K562 (cell line): ENCODE measurements around the gene EIF1. TPM values are rescaled to one million over a fixed set of nuclear protein-coding genes. Genes with fewer than 3 reads are reported as not detected.

Experiments used
- ARID1B ChIP-seq: fragments of 450-650 bp; IDR thresholded peaks from 2 replicates; pipeline ENCODE4 v1.6.1; 2016; ENCODE audit warnings: antibody characterized with exemption, mild to moderate bottlenecking, inconsistent platforms
- ARID3A ChIP-seq: IDR thresholded peaks from 2 replicates; pipeline ENCODE4 v1.6.1; 2012; ENCODE audit warnings: low read depth, low read length, improper control_type of control experiment, borderline replicate concordance
- CXXC5 ChIP-seq: fragments of 250-450 bp; sonication (Bioruptor Pico); IDR thresholded peaks from 2 replicates; pipeline ENCODE4 v1.8.0; 2022; ENCODE audit warnings: inconsistent platforms, mild to moderate bottlenecking, moderate library complexity
- ELF2 ChIP-seq: fragments of 250-450 bp; sonication (Bioruptor Pico); IDR thresholded peaks from 2 replicates; pipeline ENCODE4 v1.5.0; 2021; ENCODE audit warnings: mild to moderate bottlenecking
- HEY1 ChIP-seq: fragments of 250-450 bp; sonication (Bioruptor Pico); IDR thresholded peaks from 2 replicates; pipeline ENCODE4 v1.5.0; 2020; ENCODE audit warnings: mild to moderate bottlenecking, moderate library complexity, borderline replicate concordance
- IFI16 ChIP-seq: fragments of 250-450 bp; sonication (Bioruptor Pico); IDR thresholded peaks from 2 replicates; pipeline ENCODE4 v2.1.2; 2022; ENCODE audit warnings: mild to moderate bottlenecking, inconsistent platforms
- ILK ChIP-seq: fragments of 450-650 bp; IDR thresholded peaks from 2 replicates; pipeline ENCODE4 v1.6.1; 2016; ENCODE audit warnings: missing genetic modification characterization, low read depth, mild to moderate bottlenecking, missing compliant biosample characterization, moderate library complexity, borderline replicate concordance
- KLF13 ChIP-seq: fragments of 450-650 bp; IDR thresholded peaks from 2 replicates; pipeline ENCODE4 v1.6.1; 2016; ENCODE audit warnings: missing genetic modification characterization, low read depth, mild to moderate bottlenecking, missing compliant biosample characterization, moderate library complexity, borderline replicate concordance
- MBD1 ChIP-seq: fragments of 250-450 bp; sonication (Bioruptor Pico); IDR thresholded peaks from 2 replicates; pipeline ENCODE4 v1.8.0; 2022; ENCODE audit warnings: inconsistent platforms
- PHF8 ChIP-seq: fragments of 200-600 bp; sonication (generic); IDR thresholded peaks from 2 replicates; pipeline ENCODE4 v1.6.1; 2012; ENCODE audit warnings: mixed run types, mild to moderate bottlenecking, inconsistent platforms, low read length, moderate library complexity, borderline replicate concordance
- POLR2AphosphoS5 ChIP-seq: IDR thresholded peaks from 2 replicates; pipeline ENCODE4 v1.6.1; 2011; ENCODE audit warnings: mild to moderate bottlenecking, low read depth, low read length, moderate library complexity; ENCODE audit not compliant: control insufficient read depth, insufficient read depth
- RBM39 ChIP-seq: fragments of 200-400 bp; formaldehyde crosslinking; optimal IDR thresholded peaks from 2 replicates; pipeline ENCODE3; 2018; ENCODE audit warnings: low read depth, low read length
- RHOXF2B ChIP-seq: fragments of 250-450 bp; sonication (Bioruptor Pico); conservative IDR thresholded peaks from 2 replicates; pipeline ENCODE4 v1.5.1; 2021
- ZBTB12 ChIP-seq: fragments of 250-450 bp; sonication (Bioruptor Pico); IDR thresholded peaks from 2 replicates; pipeline ENCODE4 v1.4.0; 2020
- ZHX1 ChIP-seq: fragments of 150-350 bp; conservative IDR thresholded peaks from 2 replicates; pipeline ENCODE4 v1.6.1; 2014; ENCODE audit warnings: low read length
- ZNF277 ChIP-seq: fragments of 250-450 bp; sonication (Bioruptor Pico); IDR thresholded peaks from 2 replicates; pipeline ENCODE4 v1.8.0; 2022; ENCODE audit warnings: inconsistent platforms, mild to moderate bottlenecking, moderate library complexity, borderline replicate concordance
- ZNF507 ChIP-seq: conservative IDR thresholded peaks from 2 replicates; pipeline ENCODE4 v1.6.1; 2017; ENCODE audit warnings: missing genetic modification characterization, missing compliant biosample characterization
- ZNF77 ChIP-seq: fragments of 250-450 bp; sonication (Bioruptor Pico); IDR thresholded peaks from 2 replicates; pipeline ENCODE4 v1.5.0; 2020
- polyA plus RNA-seq, 8 experiments: library from polyadenylated mRNA; depleted of rRNA in 4 of 8; stranded (reverse) in 5 of 8; unstranded in 3 of 8; fragments of >200 nt; fragmentation: Nextera tagmentation in 2 of 8; fragmentation: Illumina TruSeq in 1 of 8; extraction: Ambion mirVana in 2 of 8; extraction: Trizol in 1 of 8; gene quantifications; 2 replicates each; pipeline versions ENCODE4 v1.2.1 to v1.2.3, GENCODE V29; 2011 to 2014; ENCODE audit warnings: inconsistent platforms in 1 of 8, missing spikeins in 1 of 8
- total RNA-seq, 7 experiments: library from RNA; depleted of rRNA in 6 of 7; stranded (reverse); fragments of >200 nt in 6 of 7; fragmentation: Illumina TruSeq in 2 of 7; extraction: Trizol in 2 of 7; gene quantifications; 2 replicates each; pipeline versions ENCODE4 v1.2.1 to v1.2.3, GENCODE V29; 2011 to 2021; ENCODE audit warnings: low replicate concordance in 1 of 7

EIF1 gene
- total and polyA plus RNA-seq, 9 of the 15 experiments (the other 6 are each of a cell fraction or from before 2014, with no cell fraction given): 67.0 to 1,204 (median 320) TPM

GRCh38 chr17:41689497-41690299 is 1.0 kb downstream of the EIF1 start (continued):
- TF ChIP-seq MBD1 (CRISPR knock-in tag) (no peak), KLF13 (tag) (peak; percentile 58; the same call in 1 of the 2 replicates), ZNF77 (CRISPR knock-in tag) (no peak), IFI16 (no peak), HEY1 (no peak), ILK (tag) (no peak), CXXC5 (no peak), PHF8 (no peak), ARID3A (no peak), ZNF277 (CRISPR knock-in tag) (no peak), RHOXF2B (no peak), ZHX1 (no peak), ELF2 (CRISPR knock-in tag) (0 out of 2 replicates have a peak, but pooled peaks have one; percentile 10), ZBTB12 (no peak), POLR2AphosphoS5 (peak; percentile 14), RBM39 (peak; percentile 46), ARID1B (no peak; the same call in 1 of the 2 replicates), ZNF507 (no peak)
